HCT116 (cell line): ENCODE data around the gene CALR3. TPM values are rescaled to one million over a fixed set of nuclear protein-coding genes. Genes with fewer than 3 reads are reported as not detected.

Experiments used
- ATAC-seq: fragments of 200-7000 bp; cut with Tn5 transposase; 2 replicates; pipeline ENCODE4 v1.9.1; 2020; ENCODE audit warnings: mild to moderate bottlenecking, moderate library complexity
- BruUV-seq: library from RNA; stranded (reverse); fragments of 400-500 nt; replicated peaks from 2 replicates; lab custom pipeline; 2021; lab: Mats Ljungman, UMichigan
- CTCF ChIA-PET: fragments of 300-600 bp; sonication (Branson Sonifier 250); formaldehyde crosslinking; loops from one replicate; lab custom pipeline; 2021; ENCODE audit warnings: antibody characterized with exemption; lab: Charles Lee
- POLR2A ChIA-PET: fragments of 300-600, 350-600 bp; sonication (Branson Sonifier 250); formaldehyde crosslinking; loops from one replicate; lab custom pipeline; 2021; ENCODE audit warnings: antibody characterized with exemption; lab: Charles Lee
- RAD21 ChIA-PET, 2 experiments: fragments of 300-600 bp; sonication (Branson Sonifier 250); formaldehyde crosslinking; loops; one replicate each; lab custom pipeline; 2023; ENCODE audit warnings: low total read pairs in 2 of 2; ENCODE audit not compliant: uncharacterized antibody in 2 of 2, unreplicated experiment in 2 of 2, low non-redundant PET in 1 of 2; lab: Charles Lee
- DNase-seq: peaks from one replicate; pipeline ENCODE4 v3.0.0-alpha.2; 2010; ENCODE audit warnings: low read depth, low spot score
- H2AFZ ChIP-seq: fragments of 200-600 bp; shearing (Covaris generic), sonication (generic); 2 replicates; pipeline ENCODE4 v1.6.1; 2017; ENCODE audit warnings: low read depth, mixed run types, mixed read lengths, antibody characterized with exemption, low read length; ENCODE audit not compliant: poor library complexity, severe bottlenecking
- H3K27ac ChIP-seq: 2 replicates; pipeline ENCODE4 v1.5.1; 2012; ENCODE audit warnings: low read depth, low read length
- H3K27me3 ChIP-seq: fragments of 200-600 bp; sonication (generic); 2 replicates; pipeline ENCODE4 v1.6.1; 2016; ENCODE audit warnings: mixed run types, low read length, mixed read lengths; ENCODE audit not compliant: insufficient read depth
- H3K36me3 ChIP-seq, 2 experiments: fragments of 200-500 bp in 1 of 2; fragments of 200-600 bp in 1 of 2; sonication (Bioruptor generic) in 1 of 2; sonication (generic) in 1 of 2; 2 replicates each; pipeline versions ENCODE4 v1.5.1 to v1.6.1; 2014 to 2016; ENCODE audit warnings: low read length in 2 of 2, inconsistent platforms in 1 of 2, mixed read lengths in 1 of 2, mixed run types in 1 of 2; ENCODE audit not compliant: insufficient read depth in 2 of 2, control insufficient read depth in 1 of 2
- H3K4me1 ChIP-seq, 2 experiments: fragments of 200-600 bp in 1 of 2; sonication (generic) in 1 of 2; 2 replicates each; pipeline versions ENCODE4 v1.5.1 to v1.6.1; 2012 to 2017; ENCODE audit warnings: low read length in 2 of 2, inconsistent platforms in 1 of 2, mild to moderate bottlenecking in 1 of 2, mixed read lengths in 1 of 2, mixed run types in 1 of 2, moderate library complexity in 1 of 2; ENCODE audit not compliant: insufficient read depth in 2 of 2, control insufficient read depth in 1 of 2
- H3K4me2 ChIP-seq: fragments of 200-600 bp; sonication (generic); 2 replicates; pipeline ENCODE4 v1.6.1; 2017; ENCODE audit warnings: mixed run types, low read length, mixed read lengths
- H3K4me3 ChIP-seq, 2 experiments: fragments of 200-600 bp in 1 of 2; sonication (generic) in 1 of 2; replicated peaks in 1 of 2; 2 replicates each; pipeline ENCODE4 v1.5.1; 2011 to 2016; ENCODE audit warnings: low read length in 2 of 2, control low read depth in 1 of 2, low read depth in 1 of 2, mild to moderate bottlenecking in 1 of 2, mixed read lengths in 1 of 2, mixed run types in 1 of 2
- H3K79me2 ChIP-seq: fragments of 200-600 bp; sonication (generic); 2 replicates; pipeline ENCODE4 v1.6.1; 2017; ENCODE audit warnings: mild to moderate bottlenecking, mixed run types, low read length, moderate library complexity, mixed read lengths; ENCODE audit not compliant: insufficient read depth
- H3K9ac ChIP-seq: fragments of 200-600 bp; sonication (generic); 2 replicates; pipeline ENCODE4 v1.6.1; 2016; ENCODE audit warnings: low read length, mixed read lengths
- H3K9me2 ChIP-seq: fragments of 200-600 bp; sonication (generic), shearing (Covaris generic); 2 replicates; pipeline ENCODE4 v1.6.1; 2017; ENCODE audit warnings: mixed run types, mild to moderate bottlenecking, moderate library complexity; ENCODE audit not compliant: insufficient read depth
- H3K9me3 ChIP-seq, 2 experiments: fragments of 200-500 bp in 1 of 2; fragments of 200-600 bp in 1 of 2; sonication (Bioruptor generic) in 1 of 2; sonication (generic) in 1 of 2; 2 replicates each; pipeline ENCODE4 v1.6.1; 2014 to 2017; ENCODE audit warnings: low read length in 2 of 2, mixed read lengths in 2 of 2, inconsistent platforms in 1 of 2, low read depth in 1 of 2, mild to moderate bottlenecking in 1 of 2, mixed run types in 1 of 2, moderate library complexity in 1 of 2; ENCODE audit not compliant: control insufficient read depth in 1 of 2, insufficient read depth in 1 of 2
- H4K20me1 ChIP-seq: fragments of 200-600 bp; sonication (generic), shearing (Covaris generic); 2 replicates; pipeline ENCODE4 v1.6.1; 2017; ENCODE audit warnings: mixed run types, mild to moderate bottlenecking, moderate library complexity; ENCODE audit not compliant: insufficient read depth
- EZH2 ChIP-seq: fragments of 200-600 bp; sonication (generic); IDR thresholded peaks from 2 replicates; pipeline ENCODE4 v1.6.1; 2017; ENCODE audit warnings: antibody characterized with exemption, mixed run types
- POLR2A ChIP-seq: IDR thresholded peaks from 2 replicates; pipeline ENCODE4 v1.7.0; 2011; ENCODE audit warnings: borderline replicate concordance; ENCODE audit not compliant: insufficient read depth, insufficient read length; ENCODE audit errors: extremely low read depth
- POLR2AphosphoS5 ChIP-seq: IDR thresholded peaks from 2 replicates; pipeline ENCODE4 v1.6.1; 2011; ENCODE audit warnings: mild to moderate bottlenecking, low read depth, low read length, moderate library complexity
- RAD21 ChIP-seq: IDR thresholded peaks from 2 replicates; pipeline ENCODE4 v1.6.1; 2012; ENCODE audit warnings: low read depth, mild to moderate bottlenecking
- SIN3A ChIP-seq: IDR thresholded peaks from 2 replicates; pipeline ENCODE4 v1.6.1; 2012; ENCODE audit warnings: low read depth
- SRF ChIP-seq: IDR thresholded peaks from 2 replicates; pipeline ENCODE4 v1.6.1; 2012; ENCODE audit warnings: low read depth
- TCF7L2 ChIP-seq: IDR thresholded peaks from 2 replicates; pipeline ENCODE4 v1.7.0; 2011; ENCODE audit warnings: borderline replicate concordance, inconsistent platforms; ENCODE audit not compliant: insufficient read depth, insufficient read length; ENCODE audit errors: extremely low read depth
- YY1 ChIP-seq: IDR thresholded peaks from 2 replicates; pipeline ENCODE4 v1.6.1; 2011; ENCODE audit warnings: low read length, low read depth, moderate library complexity, mild to moderate bottlenecking; ENCODE audit not compliant: insufficient replicate concordance; ENCODE audit errors: extremely low read depth
- ZFX ChIP-seq: fragments of 450-650 bp; IDR thresholded peaks from 2 replicates; pipeline ENCODE4 v1.6.1; 2017
- ZNF274 ChIP-seq: fragments of 200-500 bp; sonication (Bioruptor generic); IDR thresholded peaks from 2 replicates; pipeline ENCODE4 v1.6.1; 2014; ENCODE audit warnings: mild to moderate bottlenecking, low read depth, low read length, inconsistent platforms
- intact Hi-C: fragments of 100-400 bp; cut with micrococcal nuclease; formaldehyde crosslinking; loops from 2 replicates; pipeline ENCODE4 v1.10.0; 2022
- total RNA-seq: library from RNA; stranded (reverse); gene quantifications from one replicate; pipeline ENCODE4 v1.2.1, GENCODE V29; 2021; ENCODE audit not compliant: unreplicated experiment
- TF ChIP-seq, protein P1 (sequence below): IDR thresholded peaks from 2 replicates; pipeline ENCODE4 v1.6.1; 2012
- TF ChIP-seq, protein P2 (sequence below), 3 experiments: fragments of 200-600 bp in 1 of 3; sonication (generic) in 1 of 3; IDR thresholded peaks in 2 of 3; conservative IDR thresholded peaks in 1 of 3; 2 replicates each; pipeline ENCODE4 v1.5.1; 2012 to 2017; ENCODE audit warnings: low read depth in 2 of 3, low read length in 2 of 3, antibody characterized with exemption in 1 of 3, borderline replicate concordance in 1 of 3, control low read depth in 1 of 3, mild to moderate bottlenecking in 1 of 3, mixed read lengths in 1 of 3, mixed run types in 1 of 3, moderate library complexity in 1 of 3; ENCODE audit not compliant: insufficient read depth in 1 of 3

Gene CALR3
- total RNA-seq, 1 experiment from 2014 or later = not detected

DNA sequence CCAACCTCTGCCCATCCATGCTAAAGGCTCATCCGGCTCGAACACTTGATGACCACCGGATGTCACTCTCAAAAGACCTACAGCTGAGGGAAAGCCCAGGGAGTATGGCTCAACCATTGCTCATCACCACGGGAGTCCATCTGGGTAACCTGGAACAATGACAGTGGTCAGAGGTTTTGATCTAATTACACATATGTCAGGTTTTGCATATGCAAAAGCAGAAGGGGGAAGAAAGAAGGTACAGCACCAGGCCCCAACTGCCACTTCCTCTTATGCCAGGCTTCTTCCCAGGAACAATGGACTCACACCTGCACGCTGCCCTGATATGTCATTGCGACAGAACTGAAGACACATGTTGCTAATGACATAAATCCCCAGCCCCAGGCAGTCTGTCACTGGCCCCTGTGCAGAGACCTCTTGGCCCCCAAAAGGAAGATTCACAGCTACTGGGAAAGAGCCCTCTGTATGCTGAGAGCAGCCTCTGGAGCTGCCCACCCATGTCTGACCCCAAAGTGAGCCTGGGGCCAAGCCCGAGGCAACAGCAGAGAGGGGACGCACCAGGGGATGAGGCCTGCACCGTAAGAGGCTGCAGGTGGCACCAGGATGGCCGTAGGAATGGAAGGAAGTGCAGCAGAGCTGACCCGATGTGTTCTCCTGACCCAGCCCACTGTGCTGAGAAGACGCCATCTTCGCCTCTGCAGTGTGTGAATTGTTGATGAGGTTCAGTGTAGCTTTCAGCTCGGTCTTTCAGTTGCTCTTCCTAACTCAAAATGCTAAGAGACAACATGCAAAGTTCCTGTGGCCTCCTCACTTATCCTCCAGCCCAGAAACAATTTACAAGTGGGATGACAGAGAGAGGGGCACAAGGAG, 50.5 kb downstream of the CALR3 start:
- ATAC-seq (peak; percentile 39; the same call in 1 of the 2 replicates), DNase-seq (no peak)
- H3K4me3 ChIP-seq = no peak overlapping the region
- no peaks in the 10 kb centered on the region for H3K9me3 ChIP-seq
- no peak overlapping the region for H3K27ac ChIP-seq
- peaks cover 88% of the 10 kb centered on the region for H3K79me2 ChIP-seq
- RAD21 ChIA-PET = no interaction called here
- no peak overlapping the region for H3K4me2 ChIP-seq
- peaks cover 10% of the 10 kb centered on the region; the same call in 1 of the 2 replicates for H4K20me1 ChIP-seq
- H3K4me1 ChIP-seq = peaks cover 15 to 16% of the 10 kb centered on the region in 2 experiments; a peak in 3 of 4 replicates
- TF ChIP-seq RAD21 = peak; percentile 29
- TF ChIP-seq, protein P1, sequence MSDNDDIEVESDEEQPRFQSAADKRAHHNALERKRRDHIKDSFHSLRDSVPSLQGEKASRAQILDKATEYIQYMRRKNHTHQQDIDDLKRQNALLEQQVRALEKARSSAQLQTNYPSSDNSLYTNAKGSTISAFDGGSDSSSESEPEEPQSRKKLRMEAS = no peak
- CTCF ChIA-PET = no interaction called here
- intact Hi-C loops = no loop called here
- H3K9ac ChIP-seq = no peak overlapping the region
- POLR2A ChIA-PET = no interaction called here
- H2AFZ ChIP-seq = no peak overlapping the region
- H3K27me3 ChIP-seq = no peaks in the 10 kb centered on the region
- BruUV-seq = no TSS peak
- H3K36me3 ChIP-seq = peaks cover 0 to 2% of the 10 kb centered on the region in 2 experiments; a peak in 2 of 4 replicates
- no peaks in the 10 kb centered on the region for H3K9me2 ChIP-seq

DNA sequence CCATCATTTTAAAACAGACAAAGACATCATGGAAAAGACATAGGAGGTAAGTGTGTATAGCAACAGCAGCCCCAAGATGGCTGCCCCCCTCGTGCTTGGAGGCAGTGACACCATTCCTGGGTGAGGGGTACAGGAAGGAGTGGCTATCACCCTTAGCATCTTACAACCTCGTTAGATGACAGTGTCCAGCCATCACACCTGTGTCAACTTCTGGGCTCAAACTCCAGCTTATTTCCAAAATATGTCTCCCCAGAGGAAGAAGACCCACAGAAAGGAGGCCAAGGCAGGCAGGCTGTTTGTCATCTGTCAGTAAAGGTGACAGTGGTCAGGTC, 51.7 kb downstream of the CALR3 start:
- H3K27ac ChIP-seq = no peak overlapping the region
- no peak overlapping the region for H2AFZ ChIP-seq
- no peak overlapping the region for H3K9ac ChIP-seq
- no peaks in the 10 kb centered on the region for H3K9me3 ChIP-seq
- H3K27me3 ChIP-seq = no peaks in the 10 kb centered on the region
- ChIA-PET RAD21 (no interaction called here), POLR2A (no interaction called here), CTCF (no interaction called here)
- TF ChIP-seq EZH2 (no peak), ZNF274 (no peak), YY1 (no peak), SRF (no peak), ZFX (no peak), POLR2AphosphoS5 (no peak), POLR2A (no peak), SIN3A (no peak), TCF7L2 (no peak)
- TF ChIP-seq, protein P2, sequence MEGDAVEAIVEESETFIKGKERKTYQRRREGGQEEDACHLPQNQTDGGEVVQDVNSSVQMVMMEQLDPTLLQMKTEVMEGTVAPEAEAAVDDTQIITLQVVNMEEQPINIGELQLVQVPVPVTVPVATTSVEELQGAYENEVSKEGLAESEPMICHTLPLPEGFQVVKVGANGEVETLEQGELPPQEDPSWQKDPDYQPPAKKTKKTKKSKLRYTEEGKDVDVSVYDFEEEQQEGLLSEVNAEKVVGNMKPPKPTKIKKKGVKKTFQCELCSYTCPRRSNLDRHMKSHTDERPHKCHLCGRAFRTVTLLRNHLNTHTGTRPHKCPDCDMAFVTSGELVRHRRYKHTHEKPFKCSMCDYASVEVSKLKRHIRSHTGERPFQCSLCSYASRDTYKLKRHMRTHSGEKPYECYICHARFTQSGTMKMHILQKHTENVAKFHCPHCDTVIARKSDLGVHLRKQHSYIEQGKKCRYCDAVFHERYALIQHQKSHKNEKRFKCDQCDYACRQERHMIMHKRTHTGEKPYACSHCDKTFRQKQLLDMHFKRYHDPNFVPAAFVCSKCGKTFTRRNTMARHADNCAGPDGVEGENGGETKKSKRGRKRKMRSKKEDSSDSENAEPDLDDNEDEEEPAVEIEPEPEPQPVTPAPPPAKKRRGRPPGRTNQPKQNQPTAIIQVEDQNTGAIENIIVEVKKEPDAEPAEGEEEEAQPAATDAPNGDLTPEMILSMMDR (IDR thresholded peaks at IDR 0.05 in 2 of 3, conservative IDR thresholded peaks at IDR 0.05 in 1 of 3; ENCODE audit: borderline replicate concordance in 1 of 3, insufficient read depth in 1 of 3, low read depth in 2 of 3, low read length in 2 of 3) = no peak
- H3K36me3 ChIP-seq = peaks cover 0 to 10% of the 10 kb centered on the region in 2 experiments; a peak in 2 of 4 replicates
- DNase-seq = no peak
- BruUV-seq = no TSS peak
- intact Hi-C loops = no loop called here
- no peak overlapping the region for H3K4me2 ChIP-seq
- peaks cover 77% of the 10 kb centered on the region for H3K79me2 ChIP-seq
- peaks cover 10% of the 10 kb centered on the region; the same call in 1 of the 2 replicates for H4K20me1 ChIP-seq
- H3K4me3 ChIP-seq = no peak overlapping the region
- ATAC-seq = no peak
- H3K9me2 ChIP-seq = no peaks in the 10 kb centered on the region
- peaks cover 15 to 16% of the 10 kb centered on the region in 2 experiments; a peak in 3 of 4 replicates for H3K4me1 ChIP-seq
